Astrocyte (in vitro differentiated cells and primary cell): ENCODE data around the gene FETUB.

Experiments used
- EZH2 ChIP-seq: IDR thresholded peaks from 2 replicates; pipeline ENCODE4 v1.6.1; 2012; ENCODE audit warnings: mild to moderate bottlenecking, low read length, inconsistent platforms; ENCODE audit not compliant: insufficient read depth
- TF ChIP-seq, protein P1 (sequence below): IDR thresholded peaks from 2 replicates; pipeline ENCODE4 v1.5.1; 2011; ENCODE audit warnings: low read depth, mild to moderate bottlenecking, inconsistent platforms, low read length, moderate library complexity; ENCODE audit not compliant: insufficient read depth

DNA sequence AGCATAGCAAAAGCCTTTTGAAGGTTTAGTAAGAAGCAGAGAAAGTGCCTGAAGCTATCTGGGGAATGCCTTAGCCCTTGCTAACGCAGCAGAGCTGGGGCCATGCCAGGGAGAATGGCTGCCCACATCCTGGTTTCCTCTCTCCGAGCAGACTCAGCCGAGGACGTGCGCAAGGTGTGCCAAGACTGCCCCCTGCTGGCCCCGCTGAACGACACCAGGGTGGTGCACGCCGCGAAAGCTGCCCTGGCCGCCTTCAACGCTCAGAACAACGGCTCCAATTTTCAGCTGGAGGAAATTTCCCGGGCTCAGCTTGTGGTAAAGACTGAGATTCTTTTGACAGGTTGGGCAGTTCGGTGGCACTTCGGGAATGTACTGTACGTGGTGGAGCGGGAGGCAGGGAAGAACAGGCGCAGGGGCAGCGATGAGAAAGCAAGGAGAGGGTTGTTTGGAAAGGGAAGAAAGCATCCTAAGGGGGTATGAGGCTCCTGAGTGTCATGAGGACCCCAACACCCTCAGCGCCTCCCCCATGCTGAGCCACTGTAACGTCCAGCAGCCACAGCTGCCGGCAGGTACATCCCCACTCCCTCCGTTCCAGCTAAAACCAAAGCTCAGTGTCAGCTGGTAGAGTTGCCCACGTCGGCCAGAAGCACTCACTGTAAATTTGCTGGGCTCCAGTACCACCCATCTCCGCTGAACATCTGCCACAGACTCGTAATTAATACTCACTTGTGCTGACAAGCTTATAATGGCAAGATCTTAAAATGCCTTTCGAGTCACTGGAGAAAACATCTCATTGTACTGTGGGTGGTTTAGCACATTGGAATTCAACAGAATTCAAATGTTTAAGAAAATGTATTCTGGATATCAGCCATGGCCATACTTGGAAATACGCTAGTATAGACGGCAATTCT is 22.9 kb upstream of the FETUB start:
- TF ChIP-seq, protein P1, sequence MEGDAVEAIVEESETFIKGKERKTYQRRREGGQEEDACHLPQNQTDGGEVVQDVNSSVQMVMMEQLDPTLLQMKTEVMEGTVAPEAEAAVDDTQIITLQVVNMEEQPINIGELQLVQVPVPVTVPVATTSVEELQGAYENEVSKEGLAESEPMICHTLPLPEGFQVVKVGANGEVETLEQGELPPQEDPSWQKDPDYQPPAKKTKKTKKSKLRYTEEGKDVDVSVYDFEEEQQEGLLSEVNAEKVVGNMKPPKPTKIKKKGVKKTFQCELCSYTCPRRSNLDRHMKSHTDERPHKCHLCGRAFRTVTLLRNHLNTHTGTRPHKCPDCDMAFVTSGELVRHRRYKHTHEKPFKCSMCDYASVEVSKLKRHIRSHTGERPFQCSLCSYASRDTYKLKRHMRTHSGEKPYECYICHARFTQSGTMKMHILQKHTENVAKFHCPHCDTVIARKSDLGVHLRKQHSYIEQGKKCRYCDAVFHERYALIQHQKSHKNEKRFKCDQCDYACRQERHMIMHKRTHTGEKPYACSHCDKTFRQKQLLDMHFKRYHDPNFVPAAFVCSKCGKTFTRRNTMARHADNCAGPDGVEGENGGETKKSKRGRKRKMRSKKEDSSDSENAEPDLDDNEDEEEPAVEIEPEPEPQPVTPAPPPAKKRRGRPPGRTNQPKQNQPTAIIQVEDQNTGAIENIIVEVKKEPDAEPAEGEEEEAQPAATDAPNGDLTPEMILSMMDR = peak; percentile 82
- TF ChIP-seq EZH2 = no peak
